GM23248 (cell line): ENCODE measurements around the gene TMEM163.

ENCODE experiments used
- EZH2 ChIP-seq: fragments of 200-600 bp; sonication (generic); IDR thresholded peaks from 2 replicates; pipeline ENCODE4 v1.6.1; 2018; ENCODE audit warnings: antibody characterized with exemption, mild to moderate bottlenecking; ENCODE audit not compliant: insufficient read depth, poor library complexity, severe bottlenecking
- EZH2phosphoT487 ChIP-seq: fragments of 200-600 bp; sonication (generic); IDR thresholded peaks from 2 replicates; pipeline ENCODE4 v1.6.1; 2018; ENCODE audit warnings: antibody characterized with exemption, moderate library complexity, mild to moderate bottlenecking, low read depth; ENCODE audit not compliant: insufficient read depth

DNA sequence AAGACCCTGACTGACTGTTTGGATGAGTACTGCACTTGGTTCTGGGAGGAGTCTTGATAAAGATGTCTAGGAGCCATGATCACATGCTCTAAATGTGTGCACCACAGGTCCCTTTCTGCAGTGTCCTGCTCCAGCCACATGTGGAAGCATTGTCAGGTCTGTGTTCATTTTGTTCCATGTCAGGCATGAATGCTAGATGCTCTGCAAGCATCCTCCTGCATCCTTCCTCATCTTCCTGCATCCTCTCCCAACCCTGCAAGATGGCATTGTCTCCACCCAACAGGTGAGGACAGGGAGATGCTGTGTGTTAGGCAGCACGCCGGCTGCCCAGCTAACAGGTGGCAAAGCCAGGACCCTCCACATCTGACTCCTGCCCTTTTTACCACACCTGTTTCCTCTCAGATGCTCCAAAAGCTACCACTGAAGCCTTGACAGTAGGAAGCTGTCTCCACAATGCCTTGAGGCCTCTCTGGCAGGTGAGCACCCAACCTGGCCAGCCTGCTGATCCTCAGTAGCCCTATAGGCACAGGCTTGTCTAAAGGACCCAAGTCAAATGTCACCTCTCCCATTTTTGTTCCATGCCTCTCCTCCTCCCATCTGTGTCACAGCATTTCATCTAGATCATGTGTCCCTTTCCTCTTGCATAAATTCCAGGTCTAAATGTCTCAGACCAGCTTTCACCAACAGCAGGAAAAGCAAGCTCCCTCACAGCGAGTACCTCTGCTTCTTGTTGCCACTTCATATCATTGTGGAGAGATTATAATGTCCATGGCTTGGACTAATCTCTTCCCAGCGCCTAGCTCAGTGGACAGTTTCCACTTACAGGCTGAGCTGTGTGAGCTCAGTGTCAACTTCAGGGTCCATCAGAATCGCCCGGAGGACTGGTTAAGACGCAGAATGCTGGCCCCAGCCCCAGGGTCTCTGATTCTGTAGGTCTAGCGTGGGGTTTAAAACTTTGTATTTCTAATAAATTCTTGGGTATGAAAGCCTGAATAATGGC is 55.0 kb downstream of the TMEM163 start:
- TF ChIP-seq EZH2 (no peak), EZH2phosphoT487 (no peak)
